GM18870 (cell line): ENCODE data around the gene ELOVL3.
"Not testable (repeated sequence)": the region's sequence is repeated elsewhere in the genome, so short reads cannot be mapped to it uniquely, and the experiment has no call there.

Source experiments
- ATAC-seq: cut with Tn5 transposase; IDR thresholded peaks from one replicate; pipeline ENCODE4 v1.9.1; 2021; ENCODE audit warnings: moderate library complexity; ENCODE audit not compliant: unreplicated experiment

ELOVL3 gene

GRCh38 chr10:102252508-102252907 lies 26.4 kb downstream of the ELOVL3 start:
- not testable (repeated sequence) for ATAC-seq

- no peak for ATAC-seq
Observed at GRCh38 chr10:102254426-102254825, 28.3 kb downstream of the ELOVL3 start.

DNA sequence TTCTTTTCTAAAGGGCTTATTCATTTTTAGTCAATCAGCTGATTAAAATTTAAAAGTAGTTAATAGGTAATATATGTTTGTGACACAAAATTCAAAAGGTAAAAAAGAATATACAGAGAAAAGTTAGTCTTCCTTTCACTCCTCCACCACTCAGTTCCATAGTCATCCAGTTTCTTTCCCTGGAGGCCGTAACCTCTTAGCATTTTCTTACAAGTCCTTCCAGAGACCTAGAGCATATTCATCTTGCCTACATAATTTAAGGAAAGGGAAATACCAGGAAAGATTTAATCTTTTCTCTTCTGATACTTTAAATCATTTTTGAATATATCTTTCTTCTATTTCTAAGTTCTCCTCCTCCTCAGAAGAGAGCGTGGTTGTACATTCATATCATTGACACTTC lies 29.3 kb downstream of the ELOVL3 start:
- no peak for ATAC-seq

GRCh38 chr10:102261196-102261595 lies 35.1 kb downstream of the ELOVL3 start:
- ATAC-seq, result no peak

DNA sequence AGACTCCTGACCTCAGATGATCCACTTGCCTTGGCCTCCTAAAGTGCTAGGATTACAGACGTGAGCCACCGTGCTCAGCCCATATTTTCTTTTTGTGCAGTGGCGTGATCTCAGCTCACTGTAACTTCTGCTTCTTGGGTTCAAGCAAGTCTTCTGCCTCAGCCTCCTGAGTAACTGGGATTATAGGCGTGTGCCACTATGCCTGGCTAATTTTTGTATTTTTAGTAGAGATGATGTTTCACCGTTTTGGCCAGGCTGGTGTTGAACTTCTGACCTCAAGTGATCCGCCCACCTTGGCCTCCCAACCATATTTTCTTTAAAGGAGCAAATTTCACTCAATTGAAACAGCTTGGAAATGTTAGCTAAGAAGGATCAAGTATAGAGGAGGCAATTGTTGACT lies 35.7 kb downstream of the ELOVL3 start:
- ATAC-seq, result no peak

DNA sequence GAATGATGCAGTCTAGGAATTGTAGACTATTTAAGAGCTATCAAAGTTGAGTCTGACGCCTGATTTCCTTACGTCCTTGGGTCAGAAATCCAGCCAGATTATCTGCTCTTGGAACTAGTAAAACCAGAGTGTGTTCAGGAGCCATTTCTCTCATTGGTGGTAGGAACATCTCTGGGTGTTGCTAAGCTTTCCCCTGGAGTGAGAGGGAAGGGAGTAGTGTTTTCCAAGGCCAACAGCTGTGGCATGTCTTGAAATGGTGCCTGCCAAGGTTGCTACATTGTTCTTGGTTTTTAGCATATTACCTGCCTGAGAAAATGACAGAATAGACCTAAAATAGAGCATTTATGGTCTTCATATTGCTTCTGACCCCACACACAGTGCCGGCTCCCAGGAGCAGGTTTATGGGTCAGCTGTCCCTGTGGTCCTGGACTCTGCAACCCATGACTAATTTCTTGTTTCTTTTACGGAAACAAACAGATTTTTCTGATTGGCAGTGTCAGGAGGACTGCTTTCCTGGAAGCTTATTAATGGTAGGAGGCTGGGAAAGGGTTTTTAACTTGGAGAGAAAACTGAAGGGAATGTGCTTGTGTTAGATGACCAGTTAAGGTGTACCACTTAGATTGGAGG lies 36.8 kb downstream of the ELOVL3 start:
- ATAC-seq, result no peak

- no peak for ATAC-seq
Observed at GRCh38 chr10:102264371-102264770, 38.3 kb downstream of the ELOVL3 start.

DNA sequence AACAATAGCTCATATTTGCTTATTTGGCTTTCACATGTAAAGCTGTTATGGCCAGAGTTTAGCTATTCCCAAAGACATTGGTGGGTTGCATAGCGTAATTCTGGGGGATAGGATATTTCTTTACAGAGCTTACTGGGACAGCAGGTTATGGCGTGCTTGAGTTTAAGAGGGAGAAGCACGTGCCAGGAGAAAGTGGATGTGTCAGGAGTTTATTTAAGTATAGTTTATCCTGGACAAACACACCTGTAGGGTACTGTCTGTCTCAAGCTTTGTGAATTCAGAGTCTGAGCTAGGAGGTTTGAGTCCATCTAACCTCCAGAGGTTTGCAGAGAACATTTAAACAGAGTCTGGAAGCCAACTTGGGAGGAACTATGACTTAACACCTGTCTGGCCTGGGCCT lies 40.6 kb downstream of the ELOVL3 start:
- ATAC-seq, result no peak

- no peak for ATAC-seq
Observed at GRCh38 chr10:102267748-102268147, 41.6 kb downstream of the ELOVL3 start.

GRCh38 chr10:102268375-102268888 lies 42.3 kb downstream of the ELOVL3 start:
- ATAC-seq, result no peak

DNA sequence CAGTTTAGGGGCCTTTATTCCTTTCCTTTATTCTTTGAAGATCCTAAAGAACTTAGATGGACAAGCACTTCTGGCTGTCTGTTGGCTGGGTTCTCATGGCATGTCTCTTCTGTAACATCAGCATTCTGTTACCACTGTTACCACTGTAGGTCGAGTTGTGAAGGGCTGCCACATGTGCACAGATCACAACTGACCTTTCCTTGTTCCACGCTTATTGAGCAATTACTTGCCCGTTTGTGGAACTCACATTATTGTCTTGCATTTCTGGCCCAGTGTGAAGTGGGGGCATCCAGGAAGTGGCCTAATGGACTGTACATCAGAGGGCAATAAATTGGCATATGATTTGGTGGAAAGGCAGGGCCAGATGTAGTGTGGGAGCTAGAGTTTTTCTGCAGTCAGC lies 42.9 kb downstream of the ELOVL3 start:
- ATAC-seq, result no peak

DNA sequence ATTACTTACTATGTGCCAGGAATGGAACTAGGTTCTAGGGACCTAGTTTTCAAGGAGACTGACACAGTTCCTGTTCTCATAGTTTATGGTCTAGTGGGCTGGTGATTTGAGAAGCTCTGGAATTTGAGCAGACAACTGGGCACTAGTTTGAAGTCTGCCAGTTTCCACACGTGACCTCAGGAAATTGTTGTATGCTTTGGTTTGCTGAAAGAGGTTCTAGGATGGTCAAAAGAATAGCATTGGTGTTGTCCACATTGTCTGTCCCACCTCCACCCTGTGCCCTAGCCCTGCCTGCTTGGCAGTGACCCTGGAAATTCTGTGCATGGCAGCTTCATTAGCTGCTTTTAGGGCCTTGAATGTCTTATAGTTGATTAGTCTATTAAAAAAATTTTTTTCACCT lies 48.0 kb downstream of the ELOVL3 start:
- ATAC-seq, result no peak

DNA sequence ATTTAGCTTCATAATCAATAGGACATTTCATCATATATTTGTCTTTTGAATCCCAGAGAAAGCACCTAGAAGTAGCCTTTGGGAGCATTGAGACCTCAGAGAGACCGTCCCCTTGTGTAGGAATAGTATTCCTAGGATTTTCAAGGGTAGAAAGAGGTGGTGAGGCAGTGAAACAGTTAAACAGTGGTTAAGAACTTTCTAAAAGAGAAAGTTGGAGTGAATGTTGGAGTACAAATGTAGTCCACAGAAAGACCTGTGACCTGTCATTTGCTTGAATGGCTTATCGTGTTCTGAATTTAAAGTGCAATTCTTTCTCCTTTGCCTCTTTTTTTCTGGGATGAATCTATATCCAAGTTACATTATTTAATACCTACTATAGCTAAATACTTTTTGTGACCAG lies 49.2 kb downstream of the ELOVL3 start:
- no peak for ATAC-seq

- no peak for ATAC-seq
Observed at GRCh38 chr10:102279104-102279503, 53.0 kb downstream of the ELOVL3 start.
